Stimulated activated CD8-positive, alpha-beta memory T cell treated with anti-CD3 and anti-CD28 coated beads, Interleukin-15, amount 100 ng/mL, for 48 hours (primary cell): ENCODE data around the gene USH2A.

Source experiments
- DNase-seq, 2 donors: peaks; one replicate each; pipeline ENCODE4 v3.0.0-alpha.2; 2020; ENCODE audit warnings: low read depth in 2 of 2

USH2A gene

DNA sequence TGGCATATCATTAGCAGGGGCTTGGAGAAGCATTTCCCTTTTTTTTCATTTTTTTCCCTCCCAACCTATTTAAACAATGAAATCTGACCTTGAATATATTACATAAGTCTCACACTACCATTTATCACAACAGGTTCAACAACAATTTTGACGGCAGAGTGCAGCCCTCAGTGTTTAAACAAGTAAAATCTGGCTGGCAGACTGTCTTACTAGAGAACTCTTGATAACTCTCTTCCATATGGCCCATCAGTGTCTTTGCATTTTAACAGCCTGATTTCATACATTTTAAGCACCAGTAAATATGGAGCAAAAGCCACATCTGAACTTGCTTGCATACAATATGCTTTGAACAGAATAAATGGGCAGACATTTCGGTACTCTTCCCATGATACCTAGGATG lies 643.1 kb downstream of the USH2A start:
- DNase-seq, result no peak

DNA sequence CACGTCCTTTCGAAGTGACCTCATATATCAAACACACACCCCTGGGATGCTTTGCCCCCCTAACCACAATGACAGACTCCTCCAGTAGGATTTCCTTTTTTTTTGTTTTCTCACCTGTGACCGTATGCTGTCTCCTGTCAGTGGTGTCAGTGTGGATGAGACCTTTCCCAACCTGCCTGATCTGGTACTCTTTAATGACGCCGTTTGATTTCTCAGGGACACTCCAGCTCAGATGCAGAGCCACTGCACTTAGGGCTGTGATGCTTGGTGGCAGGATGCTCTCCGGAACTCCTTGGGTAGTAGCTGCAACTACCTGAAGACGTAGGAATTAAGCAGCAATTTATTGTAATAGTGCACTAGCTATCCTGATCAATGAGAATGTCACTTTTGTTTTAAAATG lies 643.5 kb downstream of the USH2A start:
- DNase-seq, result no peak

DNA sequence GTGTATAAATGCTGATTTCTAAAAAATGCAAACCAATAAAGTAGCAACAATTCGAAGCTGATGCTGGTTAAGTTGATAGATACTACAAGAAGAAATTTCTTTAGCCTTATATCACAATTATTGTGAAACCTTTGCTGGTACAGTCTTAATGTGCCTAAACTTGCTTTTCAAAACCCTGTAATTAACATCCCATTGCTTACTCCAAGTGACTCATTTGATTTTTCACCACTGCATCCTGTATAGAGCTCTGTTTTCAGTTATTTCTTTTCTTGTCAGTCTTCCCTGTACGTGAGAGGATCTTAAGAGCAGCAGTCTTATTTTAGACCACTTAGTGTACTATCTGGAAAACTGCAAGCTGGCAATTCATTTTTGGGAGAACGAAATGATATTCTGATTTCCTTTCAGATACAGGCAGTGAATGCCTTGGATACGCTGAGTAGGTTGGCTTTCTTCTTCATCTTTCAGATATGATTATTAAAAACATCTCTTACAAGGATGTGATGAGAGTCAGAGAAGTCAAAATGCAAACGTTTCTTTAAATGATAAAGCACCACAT lies 645.8 kb downstream of the USH2A start:
- DNase-seq, result no peak

DNA sequence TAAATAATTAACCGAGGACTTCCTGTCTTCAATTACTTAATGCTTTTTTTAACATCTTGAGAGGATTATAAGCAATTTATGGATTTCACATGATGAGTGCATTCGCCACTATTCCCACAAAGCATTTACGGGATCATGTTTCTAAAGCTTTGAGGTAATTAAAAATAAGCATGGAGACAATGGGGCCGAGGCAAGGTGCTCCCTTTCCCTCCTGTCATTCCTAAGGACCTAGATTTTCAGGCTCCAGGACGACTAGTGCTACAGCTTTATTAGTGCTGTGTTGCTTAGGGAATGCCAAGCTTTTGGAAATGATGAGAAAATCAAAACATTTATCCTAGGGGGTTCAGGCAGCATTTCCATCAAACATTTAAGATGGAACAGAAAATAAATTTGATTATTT lies 646.9 kb downstream of the USH2A start:
- no peak for DNase-seq

DNA sequence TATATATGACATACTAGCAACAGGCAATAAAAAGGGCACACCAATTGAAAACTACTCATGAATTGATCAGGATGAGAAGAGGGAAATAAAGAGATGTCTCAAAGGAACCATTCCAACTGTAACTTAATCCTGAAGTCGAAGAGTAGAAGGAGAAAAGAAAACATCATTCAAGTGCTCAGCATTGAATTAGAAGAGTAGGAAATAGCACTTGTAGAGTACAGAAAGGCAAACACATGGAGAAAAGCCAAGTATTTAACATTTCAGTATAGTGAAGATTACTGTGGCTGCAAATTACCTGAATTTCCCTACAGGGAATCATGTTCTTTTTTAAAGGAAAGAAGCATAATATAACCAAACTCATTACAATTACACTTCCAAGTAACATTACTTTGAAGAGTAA lies 651.1 kb downstream of the USH2A start:
- DNase-seq, result no peak

DNA sequence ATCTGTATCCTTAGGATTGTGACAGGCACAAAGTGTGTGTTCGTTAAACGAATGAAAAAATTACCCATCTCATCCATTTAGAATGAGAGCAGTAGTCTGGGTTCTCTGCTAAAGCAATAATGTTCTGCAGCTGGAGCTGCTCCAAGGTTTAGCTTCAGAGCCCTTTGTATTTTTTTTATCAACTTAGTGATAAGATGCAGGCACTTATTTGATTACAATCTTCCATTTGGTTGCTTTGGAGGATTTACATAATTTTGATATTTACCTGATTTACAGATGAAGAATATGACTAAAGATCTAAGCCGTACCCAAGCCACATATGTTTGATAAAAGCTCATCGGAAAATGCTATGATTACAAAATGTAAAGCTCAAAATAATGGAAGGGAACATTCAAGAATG lies 654.9 kb downstream of the USH2A start:
- no peak for DNase-seq

GRCh38 chr1:215767761-215768160 lies 655.5 kb downstream of the USH2A start:
- DNase-seq, result no peak

GRCh38 chr1:215766521-215766920 lies 656.7 kb downstream of the USH2A start:
- DNase-seq, result no peak

GRCh38 chr1:215765833-215766232 lies 657.4 kb downstream of the USH2A start:
- no peak for DNase-seq

- DNase-seq, result no peak
Observed at GRCh38 chr1:215761446-215761845, 661.8 kb downstream of the USH2A start.

- DNase-seq, result no peak
Observed at GRCh38 chr1:215754112-215754511, 669.1 kb downstream of the USH2A start.

DNA sequence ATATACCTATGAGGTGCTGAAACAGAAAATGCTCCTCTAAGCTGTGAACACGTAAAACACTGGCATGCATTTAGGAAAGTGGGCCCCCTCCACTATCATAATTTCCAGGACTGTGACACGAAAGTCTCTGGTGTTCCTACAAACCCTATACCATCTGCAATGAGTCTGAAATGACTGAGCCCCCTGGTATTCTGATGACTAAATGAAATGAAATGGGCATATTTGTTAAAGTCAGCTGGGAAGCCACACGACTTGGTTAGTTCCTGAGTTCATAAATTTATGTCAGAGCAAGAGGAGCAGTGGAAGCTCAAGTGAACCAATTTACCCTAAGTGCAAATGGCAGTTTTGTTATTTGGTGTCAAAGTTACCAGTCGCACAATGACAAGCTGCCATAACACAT lies 673.8 kb downstream of the USH2A start:
- no peak for DNase-seq

GRCh38 chr1:215748431-215748830 lies 674.8 kb downstream of the USH2A start:
- no peak for DNase-seq

DNA sequence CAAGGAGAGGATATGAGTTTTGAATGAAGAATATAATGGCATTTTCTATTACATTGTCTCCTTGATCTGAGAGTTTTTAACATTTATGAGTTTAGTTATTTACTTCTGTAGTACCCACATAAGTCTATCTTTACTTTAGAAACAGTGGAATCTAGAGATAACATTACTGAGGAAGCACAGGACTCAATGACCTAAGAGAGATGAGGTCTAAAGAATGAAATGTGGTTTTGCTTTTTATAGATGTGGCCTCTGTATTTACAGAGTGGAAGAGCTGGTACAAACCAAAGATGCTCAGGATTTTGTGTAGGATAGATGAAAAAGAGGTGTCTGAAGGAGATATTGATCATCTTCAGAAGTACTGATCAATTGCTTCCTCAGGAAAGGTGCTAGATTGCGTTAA lies 678.8 kb downstream of the USH2A start:
- no peak for DNase-seq

DNA sequence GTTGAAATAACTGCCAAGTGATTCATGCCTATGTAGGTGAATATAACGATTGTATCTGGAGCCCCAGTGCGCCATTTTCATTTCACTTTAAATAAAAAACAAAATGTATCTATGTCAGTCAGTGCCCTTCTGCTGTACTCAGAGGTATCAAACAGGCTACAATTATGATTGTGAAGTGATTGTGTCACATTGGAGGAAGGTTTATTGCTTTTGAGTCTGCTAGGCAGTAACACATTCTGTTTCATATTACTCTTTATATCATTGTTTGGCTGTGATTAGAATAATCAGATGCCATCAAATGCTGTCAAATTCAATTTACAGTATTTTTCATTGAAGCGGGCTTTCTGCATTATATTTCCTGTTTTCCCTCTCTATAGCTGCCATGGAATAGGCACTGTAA lies 684.2 kb downstream of the USH2A start:
- no peak for DNase-seq

- DNase-seq, result no peak
Observed at GRCh38 chr1:215731699-215732098, 691.5 kb downstream of the USH2A start.

DNA sequence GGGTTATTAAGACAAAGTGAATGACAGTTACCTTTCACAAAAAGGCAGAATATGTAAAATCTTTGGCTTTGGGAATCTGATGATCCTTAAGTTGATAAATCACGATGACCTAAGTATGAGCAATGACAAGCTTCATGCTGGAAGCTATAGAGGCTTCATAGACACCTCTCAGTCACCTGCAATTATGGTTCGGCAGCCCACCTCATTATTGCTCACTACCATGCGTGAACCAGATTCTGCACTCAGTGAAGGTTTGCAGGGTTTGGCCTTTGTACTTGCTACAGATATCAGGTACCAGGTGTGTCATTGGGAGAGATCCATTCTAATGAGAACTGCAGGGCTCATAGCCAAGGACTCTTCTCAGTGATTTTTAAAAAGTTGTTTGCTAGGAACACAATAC lies 692.6 kb downstream of the USH2A start:
- no peak for DNase-seq

DNA sequence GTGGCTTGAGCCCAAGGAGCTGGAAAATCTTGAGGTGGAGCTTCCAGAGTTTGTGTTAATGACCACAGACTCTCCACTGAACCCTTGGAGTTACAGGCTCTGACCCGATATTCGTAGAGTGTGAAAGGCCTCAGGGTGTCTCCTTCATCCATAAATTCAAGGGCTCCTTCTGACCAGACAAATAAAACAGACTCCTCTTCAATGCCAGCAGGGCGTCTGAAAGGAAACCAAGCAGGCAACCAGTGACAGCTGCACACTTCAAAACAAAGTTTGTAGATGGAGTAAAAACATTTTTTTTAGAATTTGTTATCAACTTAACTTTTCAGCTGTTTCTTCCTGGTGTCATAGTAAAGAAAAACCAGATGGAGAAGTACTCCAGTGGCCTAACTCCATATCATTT lies 695.1 kb downstream of the USH2A start:
- no peak for DNase-seq

DNA sequence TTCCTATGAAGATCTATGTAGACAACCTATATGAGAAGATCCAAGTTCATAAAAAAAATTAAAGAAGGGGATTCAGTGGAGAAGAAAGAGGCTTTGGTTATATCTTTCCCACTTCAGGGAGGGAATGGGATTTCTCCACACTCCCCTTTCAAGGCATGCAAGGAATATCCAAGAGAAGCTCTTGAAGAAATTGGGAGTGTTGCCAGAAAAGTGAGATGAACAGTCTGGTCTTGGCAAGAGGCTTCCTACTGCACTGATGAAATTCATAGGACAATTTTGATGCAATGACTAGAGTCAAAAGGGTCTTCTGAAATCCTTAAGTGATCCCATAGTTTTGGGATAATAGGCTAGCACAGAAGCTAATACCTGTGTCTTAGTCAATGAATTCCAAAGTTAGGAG lies 703.1 kb downstream of the USH2A start:
- DNase-seq, result no peak

DNA sequence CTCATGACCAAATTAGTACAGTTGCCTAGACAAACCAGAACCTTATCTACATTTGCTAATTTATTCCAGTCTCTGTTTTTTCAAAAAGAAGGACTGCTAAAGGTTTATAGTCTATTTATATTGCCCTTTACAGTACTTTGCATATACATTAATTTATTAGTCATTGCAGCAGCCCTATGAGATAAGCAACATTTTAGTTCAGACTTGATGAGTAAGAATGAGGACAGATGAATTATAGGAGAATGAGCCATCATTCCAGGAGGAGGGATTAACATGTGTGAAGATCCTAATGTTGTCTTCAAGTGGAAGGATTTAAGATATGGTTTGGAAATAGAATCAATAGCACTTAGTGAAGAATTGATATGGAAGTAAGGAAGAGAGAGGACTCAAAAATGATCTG lies 703.7 kb downstream of the USH2A start:
- DNase-seq, result no peak

GRCh38 chr1:215718575-215719287 lies 704.5 kb downstream of the USH2A start:
- no peak for DNase-seq

GRCh38 chr1:215717677-215718426 lies 705.4 kb downstream of the USH2A start:
- no peak for DNase-seq

DNA sequence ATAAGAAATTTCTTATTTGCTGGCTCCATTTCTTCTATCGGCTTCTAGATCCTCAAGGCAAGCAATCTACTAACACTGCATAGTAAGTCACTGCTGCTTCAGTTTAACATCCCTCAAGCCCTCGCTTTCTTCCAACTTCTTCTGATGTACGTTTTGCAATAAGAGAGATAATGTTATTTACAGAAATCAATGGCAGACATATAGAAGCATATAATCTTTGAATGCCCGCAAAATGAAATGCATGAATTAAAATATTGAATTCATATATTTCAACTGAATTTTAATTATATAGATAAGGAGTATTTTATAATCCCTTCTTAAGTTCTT lies 712.4 kb downstream of the USH2A start:
- no peak for DNase-seq
